ENCODE measurements around the gene MEPCE.
"Not testable (repeated sequence)": the region's sequence is repeated elsewhere in the genome, so short reads cannot be mapped to it uniquely, and the experiment has no call there.

Gene MEPCE

DNA sequence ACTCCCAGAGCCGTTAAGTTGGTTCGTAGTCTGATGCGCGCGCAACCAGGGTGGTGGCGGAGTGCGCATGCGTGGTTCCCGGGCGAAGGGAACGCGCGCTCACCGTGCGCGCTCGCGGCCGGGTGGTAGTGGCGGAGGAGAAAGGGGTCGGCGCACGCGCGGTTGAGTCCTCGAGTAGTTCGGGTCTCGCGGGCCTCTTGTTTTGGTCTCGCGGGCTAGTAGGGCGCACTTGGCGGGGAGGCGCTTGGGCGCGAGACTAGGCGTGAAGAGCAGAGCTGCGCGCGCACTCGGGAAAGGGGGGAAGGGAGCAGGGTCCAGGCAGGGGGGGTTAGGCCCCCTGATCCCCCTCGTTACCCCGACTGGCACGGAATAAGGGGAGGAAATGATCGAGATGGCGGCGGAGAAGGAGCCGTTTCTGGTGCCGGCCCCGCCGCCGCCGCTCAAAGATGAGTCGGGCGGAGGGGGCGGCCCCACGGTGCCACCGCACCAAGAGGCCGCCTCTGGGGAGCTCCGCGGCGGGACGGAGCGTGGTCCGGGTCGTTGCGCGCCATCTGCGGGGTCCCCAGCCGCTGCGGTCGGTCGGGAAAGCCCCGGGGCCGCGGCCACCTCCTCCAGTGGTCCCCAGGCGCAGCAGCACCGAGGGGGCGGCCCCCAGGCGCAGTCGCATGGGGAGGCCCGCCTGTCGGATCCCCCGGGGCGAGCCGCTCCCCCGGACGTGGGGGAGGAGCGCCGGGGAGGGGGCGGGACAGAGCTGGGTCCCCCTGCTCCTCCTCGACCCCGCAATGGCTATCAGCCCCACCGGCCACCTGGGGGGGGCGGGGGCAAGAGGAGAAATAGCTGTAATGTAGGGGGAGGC lies at the start of gene MEPCE:
Gene MEPCE, plus strand, starts transcription at position 195 of the 856 bp plus-strand sequence. Its CDS starts 188 bp downstream, at position 383.
- DNase-seq, result peak; percentile 99

GRCh38 chr7:100380196-100380595 lies 49.4 kb upstream of the MEPCE start:
- DNase-seq, result no peak

GRCh38 chr7:100381531-100382233 lies 47.9 kb upstream of the MEPCE start:
- not testable (repeated sequence) for DNase-seq

DNA sequence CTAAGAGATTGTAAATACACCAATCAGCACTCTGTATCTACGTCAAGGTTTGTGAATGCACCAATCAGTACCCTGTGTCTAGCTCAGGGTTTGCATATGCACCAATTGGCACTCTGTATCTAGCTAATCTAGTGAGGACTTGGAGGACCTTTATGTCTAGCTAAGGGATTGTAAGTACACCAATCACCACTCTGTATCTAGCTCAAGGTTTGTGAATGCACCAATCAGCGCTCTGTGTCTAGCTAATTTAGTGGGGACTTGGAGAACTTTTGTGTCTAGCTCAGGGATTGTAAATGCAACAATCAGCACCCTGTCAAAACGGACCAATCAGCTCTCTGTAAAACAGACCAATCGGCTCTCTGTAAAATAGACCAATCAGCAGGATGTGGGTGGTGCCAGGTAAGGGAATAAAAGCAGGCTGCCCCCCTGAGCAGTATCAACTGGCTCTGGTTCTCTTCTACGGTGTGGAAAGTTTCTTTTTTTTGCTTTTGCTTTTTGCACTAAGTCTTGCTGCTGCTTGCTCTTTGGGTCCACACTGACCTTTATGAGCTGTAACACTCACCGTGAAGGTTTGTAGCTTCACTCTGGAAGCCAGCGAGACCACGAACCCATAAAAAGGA lies 47.3 kb upstream of the MEPCE start:
- DNase-seq, result peak; percentile 28

- DNase-seq, result no peak
Observed at GRCh38 chr7:100384628-100385294, 44.9 kb upstream of the MEPCE start.

DNA sequence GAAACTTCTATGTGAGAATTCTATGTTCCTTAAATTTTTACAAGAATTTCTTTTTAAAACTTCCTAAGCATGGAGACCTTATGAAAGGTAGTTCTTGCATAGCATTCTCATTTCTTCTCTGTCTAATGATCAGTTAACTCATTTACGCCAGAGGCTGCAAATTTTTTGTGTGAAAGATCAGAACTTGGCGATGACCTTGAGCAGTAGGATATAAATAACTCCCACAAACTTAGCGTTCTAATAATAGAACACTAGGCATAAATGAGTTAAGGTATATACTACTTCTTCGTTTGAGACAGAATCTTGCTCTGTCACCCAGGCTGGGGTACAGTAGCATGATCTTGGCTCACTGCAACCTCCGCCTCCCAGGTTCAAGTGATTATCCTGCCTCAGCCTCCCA lies 42.7 kb upstream of the MEPCE start:
- DNase-seq, result no peak

DNA sequence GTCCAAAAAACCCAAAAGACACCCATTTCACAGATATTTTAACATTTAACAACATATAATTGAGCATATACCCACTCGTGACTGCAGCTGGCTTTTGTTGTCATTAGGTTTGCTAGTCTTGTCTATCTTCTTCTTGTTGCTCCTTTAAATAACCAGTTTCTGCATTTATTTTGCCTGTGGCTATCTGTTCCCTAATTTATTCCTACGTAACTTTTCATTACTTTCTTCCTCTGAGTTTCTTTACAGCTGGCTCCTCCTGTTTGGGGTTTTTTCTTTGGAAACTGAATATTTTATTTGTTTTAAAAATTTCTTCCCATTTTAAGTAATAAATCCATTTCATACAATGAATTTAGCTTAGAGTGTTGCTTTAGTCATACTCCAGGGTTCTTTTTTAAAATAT lies 41.9 kb upstream of the MEPCE start:
- DNase-seq, result no peak

- no peak for DNase-seq
Observed at GRCh38 chr7:100389437-100390088, 40.1 kb upstream of the MEPCE start.

GRCh38 chr7:100390286-100391009 lies 39.2 kb upstream of the MEPCE start:
- no peak for DNase-seq

- no peak for DNase-seq
Observed at GRCh38 chr7:100393233-100393905, 36.3 kb upstream of the MEPCE start.

DNA sequence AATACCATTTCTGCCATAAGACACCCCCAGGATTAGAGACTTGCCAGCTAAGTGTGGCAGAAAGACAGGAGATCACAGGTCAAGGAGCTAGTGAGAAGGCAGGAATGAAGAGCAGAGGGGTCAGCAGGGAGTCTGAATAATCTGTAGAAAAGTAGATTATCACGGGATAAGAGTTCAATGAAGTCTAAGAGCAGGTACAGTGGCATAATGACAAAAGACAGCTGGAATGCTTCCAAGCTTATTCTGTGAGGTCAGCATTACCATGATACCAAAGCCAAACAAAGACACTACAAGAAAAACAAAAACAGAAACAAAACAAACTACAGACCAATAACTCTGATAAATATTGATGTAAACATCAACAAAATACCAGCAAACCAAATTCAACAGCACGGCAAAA lies 35.6 kb upstream of the MEPCE start:
- DNase-seq, result no peak

- DNase-seq, result no peak
Observed at GRCh38 chr7:100396421-100396982, 33.1 kb upstream of the MEPCE start.

GRCh38 chr7:100397315-100398081 lies 32.1 kb upstream of the MEPCE start:
- no peak for DNase-seq

DNA sequence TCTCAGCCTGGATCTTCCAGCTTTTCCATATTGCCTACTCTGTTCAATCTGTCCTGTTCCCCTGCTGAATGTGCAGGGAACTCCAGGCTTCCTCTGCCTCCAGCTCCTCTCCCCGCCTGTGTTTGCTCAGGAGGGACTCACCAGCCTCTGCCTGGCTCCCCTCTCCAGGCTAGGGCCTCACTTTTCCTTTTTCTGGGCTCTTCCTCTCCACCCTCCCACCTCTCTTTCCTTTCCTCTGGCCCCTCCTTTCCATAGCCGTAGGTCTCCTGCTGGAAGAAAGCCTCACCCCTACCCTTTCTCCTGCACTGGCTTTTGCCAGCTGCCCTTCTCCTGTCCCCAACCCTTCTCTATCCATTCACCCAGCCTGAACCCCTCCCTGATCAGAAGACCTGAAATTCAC lies 31.4 kb upstream of the MEPCE start:
- no peak for DNase-seq

GRCh38 chr7:100400041-100400440 lies 29.6 kb upstream of the MEPCE start:
- no peak for DNase-seq

GRCh38 chr7:100400656-100401055 lies 29.0 kb upstream of the MEPCE start:
- DNase-seq, result no peak

- DNase-seq, result no peak
Observed at GRCh38 chr7:100401811-100402210, 27.8 kb upstream of the MEPCE start.

DNA sequence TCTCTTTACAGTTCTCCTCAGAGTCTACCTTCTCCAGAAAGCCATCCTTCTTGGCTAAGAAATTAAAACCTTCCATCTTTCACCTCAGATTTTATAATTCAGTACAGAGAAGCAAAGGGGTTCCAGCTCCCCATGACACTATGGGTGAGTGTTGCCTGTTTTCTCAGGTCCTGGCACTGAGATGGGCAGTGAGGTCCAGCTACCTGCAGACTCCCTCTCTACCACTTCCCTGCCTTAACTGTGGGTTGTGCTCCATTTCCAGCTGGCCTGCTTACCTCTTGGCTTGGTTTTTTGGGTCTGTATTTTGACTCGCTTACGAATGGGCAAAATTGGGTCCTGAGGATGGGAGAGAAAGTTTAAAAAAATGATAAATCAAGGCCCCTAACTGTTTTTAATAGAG lies 27.4 kb upstream of the MEPCE start:
- no peak for DNase-seq

DNA sequence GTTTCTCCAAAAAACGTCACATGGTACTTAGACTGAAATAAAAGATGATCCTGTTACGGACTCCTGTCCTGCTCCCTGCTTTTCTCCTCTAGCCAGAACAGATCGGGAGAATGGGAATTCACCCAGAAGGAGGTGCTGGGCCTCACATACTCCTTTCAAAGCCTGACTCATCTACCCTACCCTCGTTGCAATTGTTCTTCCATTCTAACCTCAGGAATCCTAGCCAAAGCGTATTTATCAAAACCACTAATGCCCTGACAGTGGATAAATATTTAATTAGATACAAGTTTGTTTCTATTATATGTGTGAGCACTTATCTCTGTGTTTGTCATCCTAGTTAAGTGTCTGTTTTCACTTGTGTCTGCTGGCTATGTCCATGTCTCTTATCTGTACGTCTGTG lies 22.9 kb upstream of the MEPCE start:
- DNase-seq, result no peak
